ENCODE measurements around the gene EIPR1. TPM values are rescaled to one million over a fixed set of nuclear protein-coding genes. Genes with fewer than 3 reads are reported as not detected.

EIPR1 gene
- total and polyA plus RNA-seq, 2 donors (not counting 3 experiments of a cell fraction or from before 2014, with no cell fraction given): 30.8 to 57.3 TPM

DNA sequence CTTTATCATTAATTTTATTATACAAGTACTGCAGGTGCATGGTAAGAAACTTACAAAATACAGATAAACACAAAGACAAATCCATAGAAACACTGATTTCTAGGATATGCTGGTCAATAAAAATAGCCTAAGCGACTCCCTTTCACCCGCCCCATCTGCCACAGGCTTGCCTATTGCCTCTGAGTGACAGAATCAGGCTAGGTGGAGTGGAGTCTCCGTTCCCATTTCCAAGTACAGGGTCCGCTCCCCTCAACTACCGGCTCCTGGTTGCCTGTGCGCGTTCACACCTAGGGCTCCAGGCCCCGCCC, 1.7 kb upstream of the EIPR1 start:
- H3K79me2 ChIP-seq (ENCODE audit: control insufficient read depth, insufficient read depth, low read length): peaks cover 32% of the 10 kb centered on the region

DNA sequence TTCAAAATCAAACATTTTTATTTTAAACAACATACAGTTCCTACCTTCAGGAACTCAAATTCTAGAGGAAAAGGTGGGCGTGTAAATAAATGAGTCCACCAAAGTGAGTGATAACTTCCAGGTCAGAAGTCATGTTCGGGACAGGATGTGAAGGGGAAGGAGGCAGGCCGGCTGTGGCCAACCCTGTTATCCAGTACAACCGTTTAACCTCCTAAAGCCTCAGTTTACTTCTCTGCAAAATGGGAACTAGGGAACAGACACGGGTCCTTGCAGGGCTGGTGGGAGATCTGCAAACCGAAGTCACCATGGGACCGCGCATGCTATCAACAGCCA, 373 bp downstream of the EIPR1 start:
- dilution Hi-C loops (cut with MboI; ENCODE audit: extremely low pct_ligation_motif_present, low sequenced_read_pairs) (no loop called here), intact Hi-C loops (cut with micrococcal nuclease) (loop anchor here (1.0 to 5.0 kb wide), 3 partner anchors 75 to 198 kb away; partner anchors contain the start of gene RPS7)
- no peaks in the 10 kb centered on the region for H3K9me1 ChIP-seq (replicated peaks; ENCODE audit: control insufficient read depth, extremely low read depth, insufficient read depth, low read length)
- H3K79me2 ChIP-seq (ENCODE audit: control insufficient read depth, insufficient read depth, low read length): peaks cover 29% of the 10 kb centered on the region
- peak overlapping the region; percentile 53 for H3K9ac ChIP-seq (replicated peaks; ENCODE audit: extremely low read depth, insufficient read depth, low read length)
- H3K4me2 ChIP-seq (ENCODE audit: insufficient read depth, low read length): peak overlapping the region; percentile 84
- no peaks in the 10 kb centered on the region for H3K9me3 ChIP-seq (replicated peaks; ENCODE audit: control insufficient read depth, insufficient read depth, low read length)
- FAIRE-seq (no peak), DNase-seq (ENCODE audit: low read depth, low spot score) (no peak)
- peak overlapping the region; percentile 49 for H3K27ac ChIP-seq (ENCODE audit: insufficient read depth, low read depth, low read length)
- ChIA-PET POLR2A (interaction anchor here (0.6 kb wide), 1 partner anchor 198 kb away, joined by 3 read pairs; the partner anchor contains the start of gene RPS7), CTCF (interaction anchor here (1.3 kb wide), 1 partner anchor 14 kb away, joined by 4 read pairs; no protein-coding TSS in a partner anchor)
- H3K4me3 ChIP-seq (replicated peaks in 1 of 3; ENCODE audit: insufficient read depth in 1 of 3, low read depth in 1 of 3, low read length in 3 of 3): peak overlapping the region; percentile 60 to 99 (median 78)
- TF ChIP-seq, protein P1, sequence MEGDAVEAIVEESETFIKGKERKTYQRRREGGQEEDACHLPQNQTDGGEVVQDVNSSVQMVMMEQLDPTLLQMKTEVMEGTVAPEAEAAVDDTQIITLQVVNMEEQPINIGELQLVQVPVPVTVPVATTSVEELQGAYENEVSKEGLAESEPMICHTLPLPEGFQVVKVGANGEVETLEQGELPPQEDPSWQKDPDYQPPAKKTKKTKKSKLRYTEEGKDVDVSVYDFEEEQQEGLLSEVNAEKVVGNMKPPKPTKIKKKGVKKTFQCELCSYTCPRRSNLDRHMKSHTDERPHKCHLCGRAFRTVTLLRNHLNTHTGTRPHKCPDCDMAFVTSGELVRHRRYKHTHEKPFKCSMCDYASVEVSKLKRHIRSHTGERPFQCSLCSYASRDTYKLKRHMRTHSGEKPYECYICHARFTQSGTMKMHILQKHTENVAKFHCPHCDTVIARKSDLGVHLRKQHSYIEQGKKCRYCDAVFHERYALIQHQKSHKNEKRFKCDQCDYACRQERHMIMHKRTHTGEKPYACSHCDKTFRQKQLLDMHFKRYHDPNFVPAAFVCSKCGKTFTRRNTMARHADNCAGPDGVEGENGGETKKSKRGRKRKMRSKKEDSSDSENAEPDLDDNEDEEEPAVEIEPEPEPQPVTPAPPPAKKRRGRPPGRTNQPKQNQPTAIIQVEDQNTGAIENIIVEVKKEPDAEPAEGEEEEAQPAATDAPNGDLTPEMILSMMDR (IDR thresholded peaks at IDR 0.05; ENCODE audit: extremely low read depth in 1 of 2, insufficient read depth in 1 of 2, low read depth in 1 of 2, low read length in 2 of 2): no peak
- no peak for TF ChIP-seq EZH2 (IDR thresholded peaks at IDR 0.05; ENCODE audit: borderline replicate concordance, low read depth, low read length, severe bottlenecking)
- TF ChIP-seq JUN (IDR thresholded peaks at IDR 0.05; ENCODE audit: borderline replicate concordance, insufficient read depth, insufficient read length, low read depth): no peak
- H3K4me1 ChIP-seq (ENCODE audit: control insufficient read depth, extremely low read depth, insufficient read depth, low read length): peaks cover 26% of the 10 kb centered on the region
- H3K36me3 ChIP-seq (ENCODE audit: control insufficient read depth in 2 of 2, extremely low read depth in 1 of 2, insufficient read depth in 2 of 2, low read length in 2 of 2): no peaks in the 10 kb centered on the region
- peak overlapping the region; percentile 80 for H2AFZ ChIP-seq (ENCODE audit: low read depth, low read length)
- TSS peak; percentile 64 for BruUV-seq (replicated peaks)
- H3K27me3 ChIP-seq (ENCODE audit: control insufficient read depth in 2 of 2, insufficient read depth in 2 of 2, low read length in 2 of 2): no peaks in the 10 kb centered on the region
- H4K20me1 ChIP-seq (replicated peaks; ENCODE audit: control insufficient read depth, extremely low read depth, insufficient read depth, low read length): no peaks in the 10 kb centered on the region

More for the DNA sequence above, 1.7 kb upstream of the EIPR1 start:
- BruUV-seq (replicated peaks): no TSS peak
- peak overlapping the region; percentile 74 for H3K27ac ChIP-seq (ENCODE audit: insufficient read depth, low read depth, low read length)
- CTCF ChIA-PET: interaction anchor here (1.4 kb wide), 1 partner anchor 83 kb away, joined by 6 read pairs; no protein-coding TSS in a partner anchor
- H3K4me1 ChIP-seq (ENCODE audit: control insufficient read depth, extremely low read depth, insufficient read depth, low read length): peaks cover 26% of the 10 kb centered on the region
- H3K36me3 ChIP-seq (ENCODE audit: control insufficient read depth in 2 of 2, extremely low read depth in 1 of 2, insufficient read depth in 2 of 2, low read length in 2 of 2): peaks cover 0 to 2% of the 10 kb centered on the region in 2 experiments
- H2AFZ ChIP-seq (ENCODE audit: low read depth, low read length): peak overlapping the region; percentile 79
- H3K4me3 ChIP-seq (replicated peaks in 1 of 3; ENCODE audit: insufficient read depth in 1 of 3, low read depth in 1 of 3, low read length in 3 of 3): peak overlapping the region; percentile 40 to 83 (median 75)
- H3K4me2 ChIP-seq (ENCODE audit: insufficient read depth, low read length): peak overlapping the region; percentile 88
- H4K20me1 ChIP-seq (replicated peaks; ENCODE audit: control insufficient read depth, extremely low read depth, insufficient read depth, low read length): no peaks in the 10 kb centered on the region
- no peaks in the 10 kb centered on the region for H3K9me3 ChIP-seq (replicated peaks; ENCODE audit: control insufficient read depth, insufficient read depth, low read length)
- H3K27me3 ChIP-seq (ENCODE audit: control insufficient read depth in 2 of 2, insufficient read depth in 2 of 2, low read length in 2 of 2): no peaks in the 10 kb centered on the region
- TF ChIP-seq FOS (IDR thresholded peaks at IDR 0.05; ENCODE audit: borderline replicate concordance, insufficient read depth, low read length) (no peak), POLR2A (IDR thresholded peaks at IDR 0.05; ENCODE audit: low read depth, low read length) (no peak)
- TF ChIP-seq, protein P1 (IDR thresholded peaks at IDR 0.05; ENCODE audit: extremely low read depth in 1 of 2, insufficient read depth in 1 of 2, low read depth in 1 of 2, low read length in 2 of 2): no peak
- TF ChIP-seq, protein P2, sequence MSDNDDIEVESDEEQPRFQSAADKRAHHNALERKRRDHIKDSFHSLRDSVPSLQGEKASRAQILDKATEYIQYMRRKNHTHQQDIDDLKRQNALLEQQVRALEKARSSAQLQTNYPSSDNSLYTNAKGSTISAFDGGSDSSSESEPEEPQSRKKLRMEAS (IDR thresholded peaks at IDR 0.05; ENCODE audit: insufficient read depth, insufficient read length): no peak
- peak overlapping the region; percentile 88 for H3K9ac ChIP-seq (replicated peaks; ENCODE audit: extremely low read depth, insufficient read depth, low read length)
- FAIRE-seq (no peak), DNase-seq (ENCODE audit: low read depth, low spot score) (no peak)
- POLR2A ChIA-PET: no interaction called here
- intact Hi-C loops (cut with micrococcal nuclease): loop anchor here (2.0 to 5.0 kb wide), 4 partner anchors 77 to 180 kb away; partner anchors contain the start of genes ADI1 and RNASEH1
- H3K9me1 ChIP-seq (replicated peaks; ENCODE audit: control insufficient read depth, extremely low read depth, insufficient read depth, low read length): no peaks in the 10 kb centered on the region
- dilution Hi-C loops (cut with MboI; ENCODE audit: extremely low pct_ligation_motif_present, low sequenced_read_pairs): no loop called here
